Left ventricle myocardium inferior (tissue), 1 donor: ENCODE measurements around the gene ZNF385D. TPM values are rescaled to one million over a fixed set of nuclear protein-coding genes. Genes with fewer than 3 reads are reported as not detected.

Experiments
- DNase-seq: peaks from one replicate; pipeline ENCODE4 v3.0.0-alpha.2; 2020
- H3K27ac ChIP-seq: fragments of 200-600 bp; replicated peaks from 2 replicates; pipeline ENCODE4 v1.8.0; 2021
- H3K27me3 ChIP-seq: fragments of 200-600 bp; 2 replicates; pipeline ENCODE4 v1.8.0; 2021; ENCODE audit warnings: low read depth
- H3K36me3 ChIP-seq: fragments of 200-600 bp; 2 replicates; pipeline ENCODE4 v1.8.0; 2021
- H3K4me1 ChIP-seq: fragments of 200-600 bp; 2 replicates; pipeline ENCODE4 v1.8.0; 2021
- H3K4me3 ChIP-seq: fragments of 200-600 bp; 2 replicates; pipeline ENCODE4 v1.8.0; 2021; ENCODE audit warnings: mild to moderate bottlenecking, moderate library complexity
- H3K9me3 ChIP-seq: fragments of 200-600 bp; replicated peaks from 2 replicates; pipeline ENCODE4 v1.8.0; 2021
- CTCF ChIP-seq: fragments of 200-600 bp; IDR thresholded peaks from 2 replicates; pipeline ENCODE4 v1.8.0; 2021; ENCODE audit warnings: antibody characterized with exemption, mild to moderate bottlenecking, borderline replicate concordance
- intact Hi-C: fragments of 100-400 bp; cut with micrococcal nuclease; formaldehyde crosslinking; loops from one replicate; pipeline ENCODE4 v1.11.0; 2022
- total RNA-seq: library from RNA; stranded (reverse); fragmentation: NEBNext Ultra II Directional; extraction: Animal tissue kit (Norgen Biotek cat#: 25700); gene quantifications from one replicate; pipeline ENCODE4 v1.2.1, GENCODE V29; 2021
- donor health status: DM: no; HTN: yes; CAD: no; lungs with severe emphysema.

ZNF385D gene
- total RNA-seq, 1 donor from 2014 or later = 2.3 TPM

- Histone ChIP-seq H3K27ac (peak overlapping the region; percentile 80), H3K36me3 (no peaks in the 10 kb centered on the region), H3K4me1 (peaks cover 45% of the 10 kb centered on the region), H3K4me3 (no peak overlapping the region), H3K9me3 (no peaks in the 10 kb centered on the region), H3K27me3 (no peaks in the 10 kb centered on the region)
- TF ChIP-seq CTCF = no peak
- no peak for DNase-seq
- intact Hi-C loops = no loop called here
Observed at GRCh38 chr3:21785765-21786437, 34.9 kb upstream of the ZNF385D start.

- no peaks in the 10 kb centered on the region for H3K27me3 ChIP-seq
- no peak overlapping the region for H3K4me3 ChIP-seq
- no peaks in the 10 kb centered on the region for H3K9me3 ChIP-seq
- intact Hi-C loops = no loop called here
- H3K4me1 ChIP-seq = peaks cover 53% of the 10 kb centered on the region
- no peak for TF ChIP-seq CTCF
- H3K27ac ChIP-seq = peak overlapping the region; percentile 52
- no peaks in the 10 kb centered on the region for H3K36me3 ChIP-seq
- DNase-seq = no peak
Observed at GRCh38 chr3:21783839-21784238, 32.8 kb upstream of the ZNF385D start.

- no peak for DNase-seq
- H3K4me3 ChIP-seq = no peak overlapping the region
- peaks cover 51% of the 10 kb centered on the region for H3K4me1 ChIP-seq
- H3K27ac ChIP-seq = no peak overlapping the region
- no peaks in the 10 kb centered on the region for H3K9me3 ChIP-seq
- no peaks in the 10 kb centered on the region for H3K36me3 ChIP-seq
- no peak for TF ChIP-seq CTCF
- intact Hi-C loops = no loop called here
- no peaks in the 10 kb centered on the region for H3K27me3 ChIP-seq
Observed at GRCh38 chr3:21781355-21781754, 30.3 kb upstream of the ZNF385D start.

GRCh38 chr3:21779909-21780308, 28.9 kb upstream of the ZNF385D start:
- no peak overlapping the region for H3K4me3 ChIP-seq
- H3K9me3 ChIP-seq = no peaks in the 10 kb centered on the region
- H3K27ac ChIP-seq = peak overlapping the region; percentile 62
- no peaks in the 10 kb centered on the region for H3K27me3 ChIP-seq
- peaks cover 38% of the 10 kb centered on the region for H3K4me1 ChIP-seq
- no peak for TF ChIP-seq CTCF
- no peaks in the 10 kb centered on the region for H3K36me3 ChIP-seq
- DNase-seq = no peak
- intact Hi-C loops = no loop called here

DNA sequence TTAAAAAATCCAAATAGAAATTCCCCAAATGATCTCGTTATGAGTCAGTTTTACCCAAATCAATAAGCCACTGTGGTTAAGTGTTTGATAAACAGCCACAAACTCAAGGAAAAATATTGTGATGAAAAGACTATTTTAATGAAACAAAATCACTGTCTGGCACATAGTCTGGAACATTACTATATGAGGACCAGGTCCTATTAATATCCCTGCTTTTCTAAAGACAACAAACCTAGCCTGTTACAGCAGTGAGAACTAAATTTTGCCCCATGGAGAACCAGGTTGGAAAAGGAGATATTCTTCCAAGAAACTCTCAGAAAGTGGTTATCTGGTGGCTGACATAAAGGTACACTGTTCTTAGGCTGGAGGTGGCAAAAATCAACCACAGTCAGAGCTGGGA, 27.7 kb upstream of the ZNF385D start:
- Histone ChIP-seq H3K4me3 (no peak overlapping the region), H3K27ac (peak overlapping the region; percentile 62), H3K27me3 (no peaks in the 10 kb centered on the region), H3K4me1 (peaks cover 31% of the 10 kb centered on the region), H3K36me3 (no peaks in the 10 kb centered on the region), H3K9me3 (no peaks in the 10 kb centered on the region)
- TF ChIP-seq CTCF = no peak
- DNase-seq = no peak
- intact Hi-C loops = no loop called here
